SK-N-SH treated with all-trans-retinoic acid at 6 μM for 48 hours (cell line): ENCODE results near the gene BCDIN3D.

ENCODE experiments used
- ATAC-seq: fragments of 200-7000 bp; cut with Tn5 transposase; 3 replicates; pipeline ENCODE4 v1.9.1; 2020; ENCODE audit warnings: mild to moderate bottlenecking, moderate library complexity
- ARNTL ChIP-seq: fragments of 450-650 bp; formaldehyde crosslinking; IDR thresholded peaks from 2 replicates; pipeline ENCODE4 v1.5.0; 2020; ENCODE audit warnings: low read depth, mild to moderate bottlenecking, moderate library complexity, borderline replicate concordance
- BACH2 ChIP-seq: fragments of 250-450 bp; sonication (Bioruptor Pico); IDR thresholded peaks from 2 replicates; pipeline ENCODE4 v1.9.0; 2021; ENCODE audit warnings: mild to moderate bottlenecking, borderline replicate concordance
- CREB5 ChIP-seq: fragments of 250-450 bp; sonication (Bioruptor Pico); IDR thresholded peaks from 2 replicates; pipeline ENCODE4 v1.5.1; 2020; ENCODE audit warnings: low read depth, mild to moderate bottlenecking, moderate library complexity
- CSDC2 ChIP-seq: fragments of 250-450 bp; sonication (Bioruptor Pico); IDR thresholded peaks from 2 replicates; pipeline ENCODE4 v1.5.0; 2020; ENCODE audit warnings: mild to moderate bottlenecking, moderate library complexity
- ESRRG ChIP-seq: fragments of 250-450 bp; sonication (Bioruptor Pico); IDR thresholded peaks from 2 replicates; pipeline ENCODE4 v1.6.1; 2021; ENCODE audit warnings: mild to moderate bottlenecking
- GLIS3 ChIP-seq: fragments of 250-450 bp; sonication (Bioruptor Pico); IDR thresholded peaks from 2 replicates; pipeline ENCODE4 v1.5.0; 2020; ENCODE audit warnings: mild to moderate bottlenecking, moderate library complexity
- OSR1 ChIP-seq: fragments of 250-450 bp; sonication (Bioruptor Pico); IDR thresholded peaks from 2 replicates; pipeline ENCODE4 v1.8.0; 2022; ENCODE audit warnings: moderate library complexity, mild to moderate bottlenecking, inconsistent platforms
- PATZ1 ChIP-seq: fragments of 250-450 bp; sonication (Bioruptor Pico); IDR thresholded peaks from 2 replicates; pipeline ENCODE4 v1.8.0; 2020; ENCODE audit warnings: mild to moderate bottlenecking, moderate library complexity, borderline replicate concordance
- POU6F1 ChIP-seq: fragments of 250-450 bp; sonication (Bioruptor Pico); IDR thresholded peaks from 2 replicates; pipeline ENCODE4 v1.8.0; 2021; ENCODE audit warnings: low read depth, mild to moderate bottlenecking, moderate library complexity, borderline replicate concordance
- PPARA ChIP-seq: fragments of 250-450 bp; sonication (Bioruptor Pico); IDR thresholded peaks from 2 replicates; pipeline ENCODE4 v1.5.0; 2020; ENCODE audit warnings: mild to moderate bottlenecking, borderline replicate concordance
- RARB ChIP-seq: fragments of 250-450 bp; sonication (Bioruptor Pico); IDR thresholded peaks from 2 replicates; pipeline ENCODE4 v1.8.0; 2021; ENCODE audit warnings: mild to moderate bottlenecking, moderate library complexity
- SNAI2 ChIP-seq: fragments of 250-450 bp; sonication (Bioruptor Pico); IDR thresholded peaks from 2 replicates; pipeline ENCODE4 v1.5.0; 2020; ENCODE audit warnings: mild to moderate bottlenecking, moderate library complexity
- TCF4 ChIP-seq: fragments of 250-450 bp; sonication (Bioruptor Pico); IDR thresholded peaks from 2 replicates; pipeline ENCODE4 v1.8.0; 2021; ENCODE audit warnings: mild to moderate bottlenecking, moderate library complexity, borderline replicate concordance
- TOX ChIP-seq: fragments of 250-450 bp; sonication (Bioruptor Pico); IDR thresholded peaks from 2 replicates; pipeline ENCODE4 v1.8.0; 2021; ENCODE audit warnings: mild to moderate bottlenecking, moderate library complexity, borderline replicate concordance
- TSHZ2 ChIP-seq: fragments of 250-450 bp; sonication (Bioruptor Pico); IDR thresholded peaks from 2 replicates; pipeline ENCODE4 v1.5.0; 2020; ENCODE audit warnings: mild to moderate bottlenecking, moderate library complexity
- ZC3H10 ChIP-seq: fragments of 250-450 bp; sonication (Bioruptor Pico); IDR thresholded peaks from 2 replicates; pipeline ENCODE4 v1.5.1; 2021; ENCODE audit warnings: mild to moderate bottlenecking, moderate library complexity
- ZFP3 ChIP-seq: fragments of 250-450 bp; sonication (Bioruptor Pico); IDR thresholded peaks from 2 replicates; pipeline ENCODE4 v1.5.0; 2020; ENCODE audit warnings: mild to moderate bottlenecking, moderate library complexity
- ZFP30 ChIP-seq: fragments of 450-650 bp; formaldehyde crosslinking; IDR thresholded peaks from 2 replicates; pipeline ENCODE4 v1.5.0; 2022; ENCODE audit warnings: mild to moderate bottlenecking, moderate library complexity
- ZNF565 ChIP-seq: fragments of 450-650 bp; formaldehyde crosslinking; conservative IDR thresholded peaks from 2 replicates; pipeline ENCODE4 v1.5.0; 2020; ENCODE audit warnings: low read depth, mild to moderate bottlenecking, moderate library complexity
- ZNF70 ChIP-seq: fragments of 450-650 bp; formaldehyde crosslinking; IDR thresholded peaks from 2 replicates; pipeline ENCODE4 v1.5.0; 2020; ENCODE audit warnings: mild to moderate bottlenecking, moderate library complexity
- ZNF8 ChIP-seq: fragments of 450-650 bp; formaldehyde crosslinking; IDR thresholded peaks from 2 replicates; pipeline ENCODE4 v1.5.0; 2020; ENCODE audit warnings: mild to moderate bottlenecking, moderate library complexity

Gene BCDIN3D

GRCh38 chr12:49794811-49795653 is 47.9 kb downstream of the BCDIN3D start:
- ATAC-seq = no peak
- no peak for TF ChIP-seq BACH2 (CRISPR knock-in tag)
- TF ChIP-seq GLIS3 = no peak

GRCh38 chr12:49794021-49794420 is 48.9 kb downstream of the BCDIN3D start:
- no peak for TF ChIP-seq PATZ1 (CRISPR knock-in tag)
- TF ChIP-seq OSR1 = no peak
- TF ChIP-seq POU6F1 (CRISPR knock-in tag) = no peak
- TF ChIP-seq TCF4 = no peak
- no peak for TF ChIP-seq ESRRG (CRISPR knock-in tag)
- no peak for TF ChIP-seq GLIS3
- TF ChIP-seq BACH2 (CRISPR knock-in tag) = no peak
- TF ChIP-seq TSHZ2 = no peak
- TF ChIP-seq TOX (CRISPR knock-in tag) = no peak
- no peak for TF ChIP-seq ZC3H10 (CRISPR knock-in tag)
- TF ChIP-seq RARB = no peak
- no peak for ATAC-seq

- no peak for TF ChIP-seq PATZ1 (CRISPR knock-in tag)
- TF ChIP-seq CREB5 = no peak
- TF ChIP-seq SNAI2 (CRISPR knock-in tag) = no peak
- no peak for TF ChIP-seq ZFP30
- TF ChIP-seq ARNTL = no peak
- TF ChIP-seq BACH2 (CRISPR knock-in tag) = no peak
- no peak for TF ChIP-seq TSHZ2
- TF ChIP-seq ZNF565 (CRISPR knock-in tag) = no peak
- TF ChIP-seq ZC3H10 (CRISPR knock-in tag) = no peak
- no peak for TF ChIP-seq CSDC2
- no peak for TF ChIP-seq ZNF8 (CRISPR knock-in tag)
- TF ChIP-seq PPARA (CRISPR knock-in tag) = no peak
- no peak for TF ChIP-seq ZNF70 (CRISPR knock-in tag)
- no peak for TF ChIP-seq ZFP3 (CRISPR knock-in tag)
- no peak for TF ChIP-seq GLIS3
- TF ChIP-seq POU6F1 (CRISPR knock-in tag) = no peak
- no peak for TF ChIP-seq RARB
- TF ChIP-seq TOX (CRISPR knock-in tag) = no peak
- TF ChIP-seq ESRRG (CRISPR knock-in tag) = no peak
- no peak for TF ChIP-seq TCF4
- ATAC-seq = no peak
Measured at GRCh38 chr12:49793620-49794019, 49.3 kb downstream of the BCDIN3D start.
